Panc1 (cell line): ENCODE results near the gene TNFRSF14.

Experiments used
- POLR2AphosphoS5 ChIP-seq: IDR thresholded peaks from 2 replicates; pipeline ENCODE4 v1.6.1; 2012; ENCODE audit warnings: mild to moderate bottlenecking, low read depth, low read length, moderate library complexity
- REST ChIP-seq, 2 experiments: IDR thresholded peaks; 2 replicates each; pipeline ENCODE4 v1.6.1; 2011 to 2012; ENCODE audit warnings: low read depth in 2 of 2, control low read depth in 1 of 2, low read length in 1 of 2, mild to moderate bottlenecking in 1 of 2, moderate library complexity in 1 of 2; ENCODE audit not compliant: insufficient read depth in 1 of 2
- TF ChIP-seq, protein P1 (sequence below): fragments of 450-650 bp; IDR thresholded peaks from 2 replicates; pipeline ENCODE4 v1.5.1; 2017; ENCODE audit warnings: mild to moderate bottlenecking

DNA sequence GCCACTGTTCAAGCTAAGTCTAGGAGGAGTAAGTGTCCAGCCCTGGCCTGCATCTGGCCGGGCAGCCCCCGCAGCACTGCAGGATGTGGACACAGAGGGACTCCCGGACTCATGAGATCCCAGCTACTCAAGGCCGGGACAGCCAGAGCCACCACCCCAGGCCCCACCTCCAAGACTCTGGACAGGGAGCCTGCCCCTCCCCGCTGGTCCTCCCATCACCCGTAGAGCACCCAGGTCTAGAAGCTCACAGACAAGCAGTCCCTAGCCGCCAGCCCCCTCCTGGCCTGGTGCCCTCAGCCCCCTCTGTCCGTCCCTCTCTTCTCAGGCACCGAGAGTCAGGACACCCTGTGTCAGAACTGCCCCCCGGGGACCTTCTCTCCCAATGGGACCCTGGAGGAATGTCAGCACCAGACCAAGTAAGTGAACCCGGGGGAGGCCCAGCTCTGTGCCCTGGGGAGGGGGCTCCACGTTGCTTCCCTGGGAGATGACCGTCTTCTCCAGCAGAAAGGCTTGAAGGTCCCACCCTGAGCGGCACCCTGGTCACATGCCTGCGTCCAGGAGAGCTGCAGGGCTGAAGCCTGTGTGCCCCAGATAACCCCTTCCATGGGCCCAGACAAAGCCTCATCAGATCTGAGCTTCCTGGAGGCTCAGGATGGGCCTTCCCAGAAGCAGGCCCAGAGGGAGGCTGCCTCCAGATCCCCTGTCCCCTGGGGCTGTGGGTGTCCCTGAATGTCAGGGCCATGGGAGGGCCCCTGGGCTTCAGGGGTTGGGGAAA lies 4.3 kb downstream of the TNFRSF14 start:
- TF ChIP-seq, protein P1, sequence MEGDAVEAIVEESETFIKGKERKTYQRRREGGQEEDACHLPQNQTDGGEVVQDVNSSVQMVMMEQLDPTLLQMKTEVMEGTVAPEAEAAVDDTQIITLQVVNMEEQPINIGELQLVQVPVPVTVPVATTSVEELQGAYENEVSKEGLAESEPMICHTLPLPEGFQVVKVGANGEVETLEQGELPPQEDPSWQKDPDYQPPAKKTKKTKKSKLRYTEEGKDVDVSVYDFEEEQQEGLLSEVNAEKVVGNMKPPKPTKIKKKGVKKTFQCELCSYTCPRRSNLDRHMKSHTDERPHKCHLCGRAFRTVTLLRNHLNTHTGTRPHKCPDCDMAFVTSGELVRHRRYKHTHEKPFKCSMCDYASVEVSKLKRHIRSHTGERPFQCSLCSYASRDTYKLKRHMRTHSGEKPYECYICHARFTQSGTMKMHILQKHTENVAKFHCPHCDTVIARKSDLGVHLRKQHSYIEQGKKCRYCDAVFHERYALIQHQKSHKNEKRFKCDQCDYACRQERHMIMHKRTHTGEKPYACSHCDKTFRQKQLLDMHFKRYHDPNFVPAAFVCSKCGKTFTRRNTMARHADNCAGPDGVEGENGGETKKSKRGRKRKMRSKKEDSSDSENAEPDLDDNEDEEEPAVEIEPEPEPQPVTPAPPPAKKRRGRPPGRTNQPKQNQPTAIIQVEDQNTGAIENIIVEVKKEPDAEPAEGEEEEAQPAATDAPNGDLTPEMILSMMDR, result no peak
- TF ChIP-seq REST (IDR thresholded peaks at IDR 0.05; ENCODE audit: insufficient read depth in 1 of 2, low read depth in 2 of 2, low read length in 1 of 2), result no peak
- TF ChIP-seq POLR2AphosphoS5, result no peak
